WERI-Rb-1 (cell line): Measurements from ENCODE around the gene OLFM1.

Source experiments
- DNase-seq: peaks from one replicate; pipeline ENCODE4 v3.0.0-alpha.2; 2020
- H3K27ac ChIP-seq: fragments of 250-450 bp; sonication (Bioruptor Pico); 2 replicates; pipeline ENCODE4 v1.5.1; 2020; ENCODE audit warnings: mild to moderate bottlenecking, moderate library complexity
- H3K27me3 ChIP-seq: fragments of 250-450 bp; sonication (Bioruptor Pico); 2 replicates; pipeline ENCODE4 v1.5.1; 2021; ENCODE audit warnings: mild to moderate bottlenecking, low read depth, moderate library complexity; ENCODE audit not compliant: insufficient read depth, severe bottlenecking
- H3K36me3 ChIP-seq: fragments of 250-450 bp; sonication (Bioruptor Pico); 2 replicates; pipeline ENCODE4 v1.5.1; 2020; ENCODE audit warnings: mild to moderate bottlenecking, moderate library complexity
- H3K4me3 ChIP-seq: 2 replicates; pipeline ENCODE4 v1.5.1; 2011; ENCODE audit warnings: low read depth, mild to moderate bottlenecking, control low read depth, low read length
- H3K9me3 ChIP-seq: fragments of 250-450 bp; sonication (Bioruptor Pico); 2 replicates; pipeline ENCODE4 v1.5.1; 2021; ENCODE audit warnings: mild to moderate bottlenecking, moderate library complexity; ENCODE audit not compliant: severe bottlenecking
- TF ChIP-seq, protein P1 (sequence below): IDR thresholded peaks from 2 replicates; pipeline ENCODE4 v1.5.1; 2011; ENCODE audit warnings: low read depth, mild to moderate bottlenecking, control low read depth, inconsistent platforms, low read length

OLFM1 gene

GRCh38 chr9:135116881-135117280, 29.4 kb downstream of the OLFM1 start:
- Histone ChIP-seq H3K4me3 (no peak overlapping the region), H3K27me3 (no peaks in the 10 kb centered on the region), H3K9me3 (no peaks in the 10 kb centered on the region), H3K27ac (no peak overlapping the region), H3K36me3 (peaks cover 76% of the 10 kb centered on the region)
- TF ChIP-seq, protein P1, sequence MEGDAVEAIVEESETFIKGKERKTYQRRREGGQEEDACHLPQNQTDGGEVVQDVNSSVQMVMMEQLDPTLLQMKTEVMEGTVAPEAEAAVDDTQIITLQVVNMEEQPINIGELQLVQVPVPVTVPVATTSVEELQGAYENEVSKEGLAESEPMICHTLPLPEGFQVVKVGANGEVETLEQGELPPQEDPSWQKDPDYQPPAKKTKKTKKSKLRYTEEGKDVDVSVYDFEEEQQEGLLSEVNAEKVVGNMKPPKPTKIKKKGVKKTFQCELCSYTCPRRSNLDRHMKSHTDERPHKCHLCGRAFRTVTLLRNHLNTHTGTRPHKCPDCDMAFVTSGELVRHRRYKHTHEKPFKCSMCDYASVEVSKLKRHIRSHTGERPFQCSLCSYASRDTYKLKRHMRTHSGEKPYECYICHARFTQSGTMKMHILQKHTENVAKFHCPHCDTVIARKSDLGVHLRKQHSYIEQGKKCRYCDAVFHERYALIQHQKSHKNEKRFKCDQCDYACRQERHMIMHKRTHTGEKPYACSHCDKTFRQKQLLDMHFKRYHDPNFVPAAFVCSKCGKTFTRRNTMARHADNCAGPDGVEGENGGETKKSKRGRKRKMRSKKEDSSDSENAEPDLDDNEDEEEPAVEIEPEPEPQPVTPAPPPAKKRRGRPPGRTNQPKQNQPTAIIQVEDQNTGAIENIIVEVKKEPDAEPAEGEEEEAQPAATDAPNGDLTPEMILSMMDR: no peak
- no peak for DNase-seq

DNA sequence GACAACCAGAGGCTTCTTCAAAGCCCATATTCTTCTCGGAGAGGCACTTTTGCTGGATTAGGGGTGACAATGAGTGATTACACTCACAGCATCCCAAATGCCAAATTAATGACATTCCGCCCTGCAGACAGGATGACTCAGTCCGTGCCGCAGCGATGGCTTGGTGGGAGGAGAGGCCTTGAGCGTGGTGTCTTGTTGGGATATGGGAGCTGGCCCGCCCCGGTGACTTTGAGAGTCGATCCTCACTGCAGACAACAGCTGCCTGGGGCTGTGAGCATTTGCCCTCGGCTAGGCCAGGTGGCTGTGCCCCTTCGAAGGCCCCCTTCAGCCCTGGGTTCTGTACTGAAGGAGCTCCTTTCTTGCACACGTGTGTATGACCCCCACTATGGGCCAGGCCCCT, 29.8 kb downstream of the OLFM1 start:
- Histone ChIP-seq H3K27ac (no peak overlapping the region), H3K27me3 (no peaks in the 10 kb centered on the region), H3K4me3 (no peak overlapping the region), H3K36me3 (peaks cover 75% of the 10 kb centered on the region), H3K9me3 (no peaks in the 10 kb centered on the region)
- TF ChIP-seq, protein P1: no peak
- no peak for DNase-seq

DNA sequence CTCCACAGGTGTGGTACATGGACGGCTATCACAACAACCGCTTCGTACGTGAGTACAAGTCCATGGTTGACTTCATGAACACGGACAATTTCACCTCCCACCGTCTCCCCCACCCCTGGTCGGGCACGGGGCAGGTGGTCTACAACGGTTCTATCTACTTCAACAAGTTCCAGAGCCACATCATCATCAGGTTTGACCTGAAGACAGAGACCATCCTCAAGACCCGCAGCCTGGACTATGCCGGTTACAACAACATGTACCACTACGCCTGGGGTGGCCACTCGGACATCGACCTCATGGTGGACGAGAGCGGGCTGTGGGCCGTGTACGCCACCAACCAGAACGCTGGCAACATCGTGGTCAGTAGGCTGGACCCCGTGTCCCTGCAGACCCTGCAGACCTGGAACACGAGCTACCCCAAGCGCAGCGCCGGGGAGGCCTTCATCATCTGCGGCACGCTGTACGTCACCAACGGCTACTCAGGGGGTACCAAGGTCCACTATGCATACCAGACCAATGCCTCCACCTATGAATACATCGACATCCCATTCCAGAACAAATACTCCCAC, 32.1 kb downstream of the OLFM1 start:
- H3K27ac ChIP-seq: no peak overlapping the region
- no peak for DNase-seq
- H3K4me3 ChIP-seq: no peak overlapping the region
- no peaks in the 10 kb centered on the region for H3K9me3 ChIP-seq
- peaks cover 59% of the 10 kb centered on the region for H3K36me3 ChIP-seq
- TF ChIP-seq, protein P1: no peak
- no peaks in the 10 kb centered on the region for H3K27me3 ChIP-seq

- no peak overlapping the region for H3K27ac ChIP-seq
- H3K27me3 ChIP-seq: no peaks in the 10 kb centered on the region
- peaks cover 54% of the 10 kb centered on the region for H3K36me3 ChIP-seq
- TF ChIP-seq, protein P1: no peak
- DNase-seq: no peak
- H3K9me3 ChIP-seq: no peaks in the 10 kb centered on the region
- no peak overlapping the region for H3K4me3 ChIP-seq
Observed at GRCh38 chr9:135120249-135120648, 32.8 kb downstream of the OLFM1 start.

DNA sequence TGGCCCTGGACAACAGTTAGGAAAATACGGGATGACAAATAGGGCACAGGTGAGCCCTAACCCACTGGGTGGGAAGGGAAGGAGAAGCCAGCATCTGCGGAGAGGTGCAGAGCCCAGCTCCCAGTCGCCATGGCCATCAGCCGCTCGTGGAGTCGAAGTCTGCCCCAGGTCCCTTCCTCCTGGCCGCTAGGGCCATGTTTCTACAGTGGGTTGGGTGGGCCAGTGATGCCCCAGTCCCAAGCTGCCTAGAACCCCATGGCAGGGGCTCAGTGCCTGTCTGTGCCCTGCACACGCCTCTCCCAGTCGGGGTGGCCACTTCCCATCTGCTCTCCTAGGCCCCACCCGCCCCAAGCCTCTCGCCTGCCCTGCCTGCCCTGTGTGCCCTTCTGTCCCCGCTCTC, 34.8 kb downstream of the OLFM1 start:
- no peak for DNase-seq
- Histone ChIP-seq H3K27ac (no peak overlapping the region), H3K27me3 (no peaks in the 10 kb centered on the region), H3K9me3 (no peaks in the 10 kb centered on the region), H3K36me3 (peaks cover 35% of the 10 kb centered on the region), H3K4me3 (no peak overlapping the region)
- TF ChIP-seq, protein P1: no peak

- Histone ChIP-seq H3K27ac (no peak overlapping the region), H3K4me3 (no peak overlapping the region), H3K9me3 (no peaks in the 10 kb centered on the region), H3K27me3 (no peaks in the 10 kb centered on the region), H3K36me3 (peaks cover 29% of the 10 kb centered on the region)
- TF ChIP-seq, protein P1: no peak
- no peak for DNase-seq
Observed at GRCh38 chr9:135123126-135123772, 35.8 kb downstream of the OLFM1 start.
